SH-SY5Y (cell line): ENCODE data around the gene PIP5KL1.

Experiments used
- GATA2 ChIP-seq: IDR thresholded peaks from 2 replicates; pipeline ENCODE4 v1.6.1; 2011; ENCODE audit warnings: mild to moderate bottlenecking, low read depth, low read length
- GATA3 ChIP-seq: IDR thresholded peaks from 2 replicates; pipeline ENCODE4 v1.6.1; 2011; ENCODE audit warnings: low read depth, mild to moderate bottlenecking, low read length, moderate library complexity

- TF ChIP-seq GATA2 (no peak), GATA3 (no peak)
Observed at GRCh38 chr9:127885508-127886281, 44.9 kb downstream of the PIP5KL1 start.
